Measurements from ENCODE around the gene LRRC10B. TPM values are rescaled to one million over a fixed set of nuclear protein-coding genes. Genes with fewer than 3 reads are reported as not detected.

LRRC10B gene
- total RNA-seq, 1 experiment from 2014 or later = not detected

DNA sequence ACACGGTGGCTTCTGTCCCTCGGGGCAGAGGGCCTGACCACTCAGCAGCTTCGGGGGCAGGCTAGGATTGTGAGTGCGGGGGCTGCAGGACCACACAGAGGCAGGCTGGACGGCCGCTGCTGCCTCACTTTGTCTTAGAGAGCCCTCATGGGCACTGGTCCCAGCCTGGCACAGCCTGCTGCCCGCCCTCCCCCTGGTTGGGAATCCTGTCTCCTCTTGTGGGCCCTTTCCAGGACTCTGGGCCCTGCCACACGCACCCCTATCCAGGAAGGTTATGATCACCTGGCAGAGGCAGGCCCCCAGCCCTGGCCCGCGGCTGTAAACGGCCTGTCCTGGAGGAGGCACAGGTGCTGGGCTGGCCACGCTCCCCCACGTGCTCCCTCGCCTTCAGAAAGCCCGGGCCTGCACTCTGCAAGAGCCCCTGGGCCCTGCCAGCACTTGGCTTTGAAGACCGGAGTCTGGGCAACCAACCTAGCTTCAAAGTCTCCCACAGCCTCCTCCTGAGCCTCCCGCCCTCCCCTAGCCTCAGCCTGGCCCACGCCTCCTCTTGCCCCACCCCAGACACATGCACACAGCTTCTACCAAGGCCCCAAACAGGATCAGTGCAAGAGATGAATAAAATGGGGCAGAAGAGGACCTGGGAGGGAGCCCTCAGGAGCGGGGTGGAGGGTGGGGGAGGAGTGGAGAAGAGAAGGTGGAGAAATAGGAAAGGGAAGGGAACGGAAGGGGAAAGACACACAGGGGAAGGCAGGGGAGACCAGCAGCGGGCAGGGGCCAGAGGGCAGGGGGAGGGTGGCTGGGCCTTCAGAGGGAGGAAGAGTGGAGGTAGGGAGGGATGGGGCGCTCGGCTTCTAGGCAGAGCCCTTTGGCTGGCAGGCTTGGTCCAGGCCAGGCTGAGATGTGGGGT is 41.4 kb downstream of the LRRC10B start:
- no peak overlapping the region for H3K4me3 Mint-ChIP-seq (ENCODE audit: low read depth, unreplicated experiment)
- intact Hi-C loops (cut with micrococcal nuclease; ENCODE audit: unreplicated experiment) = no loop called here
- peaks cover 6% of the 10 kb centered on the region for H3K36me3 Mint-ChIP-seq (ENCODE audit: insufficient read depth, unreplicated experiment)
- no peaks in the 10 kb centered on the region for H3K9me3 Mint-ChIP-seq (ENCODE audit: low read depth, unreplicated experiment)
- TF ChIP-seq, protein P1, sequence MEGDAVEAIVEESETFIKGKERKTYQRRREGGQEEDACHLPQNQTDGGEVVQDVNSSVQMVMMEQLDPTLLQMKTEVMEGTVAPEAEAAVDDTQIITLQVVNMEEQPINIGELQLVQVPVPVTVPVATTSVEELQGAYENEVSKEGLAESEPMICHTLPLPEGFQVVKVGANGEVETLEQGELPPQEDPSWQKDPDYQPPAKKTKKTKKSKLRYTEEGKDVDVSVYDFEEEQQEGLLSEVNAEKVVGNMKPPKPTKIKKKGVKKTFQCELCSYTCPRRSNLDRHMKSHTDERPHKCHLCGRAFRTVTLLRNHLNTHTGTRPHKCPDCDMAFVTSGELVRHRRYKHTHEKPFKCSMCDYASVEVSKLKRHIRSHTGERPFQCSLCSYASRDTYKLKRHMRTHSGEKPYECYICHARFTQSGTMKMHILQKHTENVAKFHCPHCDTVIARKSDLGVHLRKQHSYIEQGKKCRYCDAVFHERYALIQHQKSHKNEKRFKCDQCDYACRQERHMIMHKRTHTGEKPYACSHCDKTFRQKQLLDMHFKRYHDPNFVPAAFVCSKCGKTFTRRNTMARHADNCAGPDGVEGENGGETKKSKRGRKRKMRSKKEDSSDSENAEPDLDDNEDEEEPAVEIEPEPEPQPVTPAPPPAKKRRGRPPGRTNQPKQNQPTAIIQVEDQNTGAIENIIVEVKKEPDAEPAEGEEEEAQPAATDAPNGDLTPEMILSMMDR (IDR thresholded peaks at IDR 0.05; ENCODE audit: unreplicated experiment) = no peak
- peaks cover 14% of the 10 kb centered on the region for H3K4me1 Mint-ChIP-seq (ENCODE audit: low read depth, unreplicated experiment)
- H3K27me3 Mint-ChIP-seq (ENCODE audit: unreplicated experiment) = peaks cover 79% of the 10 kb centered on the region
- CTCF ChIA-PET = interaction anchor here (0.6 to 0.7 kb wide), 2 partner anchors 58 to 87 kb away, joined by 3 to 7 read pairs; no protein-coding TSS in a partner anchor
- no peak for DNase-seq
- no peak overlapping the region for H3K27ac Mint-ChIP-seq (ENCODE audit: unreplicated experiment)
- no TSS peak for BruUV-seq (replicated peaks)

DNA sequence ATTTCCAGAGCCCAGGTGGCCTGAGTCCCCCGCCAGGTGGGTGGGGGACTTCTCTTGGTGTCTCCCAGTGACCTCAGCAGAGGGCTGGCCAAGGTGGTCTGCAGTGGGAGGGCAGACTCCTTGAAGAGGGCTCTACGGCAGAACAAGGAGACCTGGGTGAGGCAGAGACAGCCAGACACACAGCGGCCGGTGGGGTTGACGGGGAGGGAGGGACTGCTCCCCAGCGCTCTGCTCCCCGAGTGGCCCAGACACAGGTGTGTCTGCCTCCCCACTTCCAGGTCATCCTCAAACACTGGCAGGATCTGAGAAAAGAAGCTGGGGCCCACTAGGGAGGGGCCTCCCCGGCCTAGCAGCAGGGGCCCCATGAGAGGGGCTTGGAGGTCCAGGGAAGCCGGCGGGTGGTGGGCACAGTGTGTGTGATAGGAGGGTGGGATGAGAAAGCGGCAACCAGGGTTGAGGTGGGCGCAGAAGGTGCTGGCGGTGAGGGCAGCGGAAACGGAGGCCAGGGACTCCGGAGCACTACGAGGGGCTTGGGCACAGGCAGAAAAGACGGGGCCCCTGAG is 42.2 kb downstream of the LRRC10B start:
- no peak overlapping the region for H3K27ac Mint-ChIP-seq (ENCODE audit: unreplicated experiment)
- intact Hi-C loops (cut with micrococcal nuclease; ENCODE audit: unreplicated experiment) = no loop called here
- peaks cover 84% of the 10 kb centered on the region for H3K27me3 Mint-ChIP-seq (ENCODE audit: unreplicated experiment)
- no peaks in the 10 kb centered on the region for H3K9me3 Mint-ChIP-seq (ENCODE audit: low read depth, unreplicated experiment)
- no TSS peak for BruUV-seq (replicated peaks)
- no peak for DNase-seq
- H3K4me1 Mint-ChIP-seq (ENCODE audit: low read depth, unreplicated experiment) = peaks cover 14% of the 10 kb centered on the region
- no peak overlapping the region for H3K4me3 Mint-ChIP-seq (ENCODE audit: low read depth, unreplicated experiment)
- TF ChIP-seq, protein P1 (IDR thresholded peaks at IDR 0.05; ENCODE audit: unreplicated experiment) = no peak
- peaks cover 6% of the 10 kb centered on the region for H3K36me3 Mint-ChIP-seq (ENCODE audit: insufficient read depth, unreplicated experiment)
- CTCF ChIA-PET = no interaction called here

DNA sequence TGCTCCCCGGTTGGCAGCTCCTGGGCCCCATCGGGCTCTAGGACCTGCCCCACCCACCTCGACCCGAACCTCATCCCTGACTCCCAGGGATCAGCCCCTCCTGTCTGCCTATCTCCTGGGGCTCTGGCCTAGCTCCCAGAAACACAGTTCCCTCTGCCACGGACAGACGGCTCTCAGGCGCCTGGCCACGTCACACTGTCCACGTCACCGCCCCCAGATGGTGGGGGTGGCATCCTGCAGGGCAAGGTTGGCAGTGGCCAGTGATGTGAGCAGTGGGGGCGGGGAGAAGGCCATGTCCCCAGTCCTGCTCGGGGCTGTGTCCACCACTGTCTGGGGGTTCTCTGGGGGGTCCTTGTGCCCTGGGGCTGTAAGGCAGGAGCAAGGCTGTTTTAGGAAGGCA is 43.1 kb downstream of the LRRC10B start:
- Mint-ChIP-seq H3K27ac (ENCODE audit: unreplicated experiment) (no peak overlapping the region), H3K9me3 (ENCODE audit: low read depth, unreplicated experiment) (no peaks in the 10 kb centered on the region), H3K36me3 (ENCODE audit: insufficient read depth, unreplicated experiment) (no peaks in the 10 kb centered on the region), H3K4me1 (ENCODE audit: low read depth, unreplicated experiment) (peaks cover 14% of the 10 kb centered on the region), H3K27me3 (ENCODE audit: unreplicated experiment) (peaks cover 84% of the 10 kb centered on the region), H3K4me3 (ENCODE audit: low read depth, unreplicated experiment) (no peak overlapping the region)
- CTCF ChIA-PET = no interaction called here
- intact Hi-C loops (cut with micrococcal nuclease; ENCODE audit: unreplicated experiment) = no loop called here
- BruUV-seq (replicated peaks) = no TSS peak
- peak; percentile 49 for DNase-seq
- TF ChIP-seq, protein P1 (IDR thresholded peaks at IDR 0.05; ENCODE audit: unreplicated experiment) = no peak

GRCh38 chr11:61552108-61552635 is 43.6 kb downstream of the LRRC10B start:
- H3K36me3 Mint-ChIP-seq (ENCODE audit: insufficient read depth, unreplicated experiment) = no peaks in the 10 kb centered on the region
- intact Hi-C loops (cut with micrococcal nuclease; ENCODE audit: unreplicated experiment) = no loop called here
- BruUV-seq (replicated peaks) = no TSS peak
- H3K9me3 Mint-ChIP-seq (ENCODE audit: low read depth, unreplicated experiment) = no peaks in the 10 kb centered on the region
- CTCF ChIA-PET = no interaction called here
- no peak overlapping the region for H3K4me3 Mint-ChIP-seq (ENCODE audit: low read depth, unreplicated experiment)
- DNase-seq = no peak
- H3K4me1 Mint-ChIP-seq (ENCODE audit: low read depth, unreplicated experiment) = peaks cover 14% of the 10 kb centered on the region
- H3K27ac Mint-ChIP-seq (ENCODE audit: unreplicated experiment) = no peak overlapping the region
- TF ChIP-seq, protein P1 (IDR thresholded peaks at IDR 0.05; ENCODE audit: unreplicated experiment) = no peak
- H3K27me3 Mint-ChIP-seq (ENCODE audit: unreplicated experiment) = peaks cover 84% of the 10 kb centered on the region
